ACC112 (cell line): Measurements from ENCODE around the gene VCY.
"Not testable (repeated sequence)": the region's sequence is repeated elsewhere in the genome, so short reads cannot be mapped to it uniquely, and the experiment has no call there.

Experiments used
- H2AFZ ChIP-seq: fragments of 200-600 bp; sonication (generic); one replicate; pipeline ENCODE4 v1.6.0; 2017; ENCODE audit warnings: antibody characterized with exemption, low read length; ENCODE audit not compliant: unreplicated experiment
- H3K27ac ChIP-seq: fragments of 200-600 bp; sonication (generic); 2 replicates; pipeline ENCODE4 v1.5.1; 2014; ENCODE audit warnings: low read depth, mild to moderate bottlenecking, antibody characterized with exemption, low read length, moderate library complexity
- H3K27me3 ChIP-seq: fragments of 200-600 bp; sonication (generic); 2 replicates; pipeline ENCODE4 v1.6.1; 2014; ENCODE audit warnings: mild to moderate bottlenecking, antibody characterized with exemption, low read length, moderate library complexity, mixed read lengths; ENCODE audit not compliant: insufficient read depth
- H3K36me3 ChIP-seq: fragments of 200-600 bp; sonication (generic); 2 replicates; pipeline ENCODE4 v1.6.1; 2016; ENCODE audit warnings: mild to moderate bottlenecking, antibody characterized with exemption, low read length, moderate library complexity, mixed read lengths; ENCODE audit not compliant: insufficient read depth
- H3K4me1 ChIP-seq: fragments of 200-600 bp; sonication (generic); one replicate; pipeline ENCODE4 v1.6.1; 2016; ENCODE audit warnings: low read length, mixed read lengths; ENCODE audit not compliant: insufficient read depth, unreplicated experiment, control insufficient read depth
- H3K4me3 ChIP-seq: fragments of 200-600 bp; sonication (generic); 2 replicates; pipeline ENCODE4 v1.5.1; 2014; ENCODE audit warnings: mild to moderate bottlenecking, low read depth, low read length
- H3K79me2 ChIP-seq: fragments of 200-600 bp; sonication (generic); one replicate; pipeline ENCODE4 v1.6.0; 2016; ENCODE audit warnings: low read length; ENCODE audit not compliant: control insufficient read depth, unreplicated experiment, insufficient read depth

VCY gene

GRCh38 chrY:13986373-13986772 lies at the start of gene VCY:
VCY (minus strand) TSS chrY:13986473; CDS start chrY:13986440, 33 bp downstream.
- H3K4me1 ChIP-seq, H3K79me2 ChIP-seq, H3K36me3 ChIP-seq, H3K4me3 ChIP-seq, H3K27me3 ChIP-seq, H3K27ac ChIP-seq, H2AFZ ChIP-seq: not testable (repeated sequence)

- not testable (repeated sequence) for H3K4me1 ChIP-seq, H3K4me3 ChIP-seq, H3K27me3 ChIP-seq, H3K79me2 ChIP-seq, H3K27ac ChIP-seq, H2AFZ ChIP-seq, H3K36me3 ChIP-seq
Measured at GRCh38 chrY:14030395-14030794, 44.1 kb upstream of the VCY start.

GRCh38 chrY:14011916-14012315 lies 25.6 kb upstream of the VCY start:
- H3K27me3 ChIP-seq, H3K36me3 ChIP-seq, H3K4me3 ChIP-seq, H3K4me1 ChIP-seq, H3K79me2 ChIP-seq, H2AFZ ChIP-seq, H3K27ac ChIP-seq: not testable (repeated sequence)

- H3K4me3 ChIP-seq, H2AFZ ChIP-seq, H3K4me1 ChIP-seq, H3K27ac ChIP-seq, H3K79me2 ChIP-seq, H3K27me3 ChIP-seq, H3K36me3 ChIP-seq: not testable (repeated sequence)
Measured at GRCh38 chrY:13942406-13942805, 43.9 kb downstream of the VCY start.
